22Rv1 (cell line): ENCODE results near the gene CATSPER1.

Source experiments
- H3K27ac ChIP-seq: fragments of 450-650 bp; 2 replicates; pipeline ENCODE4 v1.5.1; 2017
- ZFX ChIP-seq: fragments of 450-650 bp; IDR thresholded peaks from 2 replicates; pipeline ENCODE4 v1.6.1; 2017; ENCODE audit warnings: antibody characterized with exemption, borderline replicate concordance
- TF ChIP-seq, protein P1 (sequence below): fragments of 450-650 bp; IDR thresholded peaks from 2 replicates; pipeline ENCODE4 v1.5.1; 2017; ENCODE audit warnings: mild to moderate bottlenecking

CATSPER1 gene

GRCh38 chr11:66063900-66064299, 37.6 kb upstream of the CATSPER1 start:
- H3K27ac ChIP-seq: no peak overlapping the region
- no peak for TF ChIP-seq ZFX
- TF ChIP-seq, protein P1, sequence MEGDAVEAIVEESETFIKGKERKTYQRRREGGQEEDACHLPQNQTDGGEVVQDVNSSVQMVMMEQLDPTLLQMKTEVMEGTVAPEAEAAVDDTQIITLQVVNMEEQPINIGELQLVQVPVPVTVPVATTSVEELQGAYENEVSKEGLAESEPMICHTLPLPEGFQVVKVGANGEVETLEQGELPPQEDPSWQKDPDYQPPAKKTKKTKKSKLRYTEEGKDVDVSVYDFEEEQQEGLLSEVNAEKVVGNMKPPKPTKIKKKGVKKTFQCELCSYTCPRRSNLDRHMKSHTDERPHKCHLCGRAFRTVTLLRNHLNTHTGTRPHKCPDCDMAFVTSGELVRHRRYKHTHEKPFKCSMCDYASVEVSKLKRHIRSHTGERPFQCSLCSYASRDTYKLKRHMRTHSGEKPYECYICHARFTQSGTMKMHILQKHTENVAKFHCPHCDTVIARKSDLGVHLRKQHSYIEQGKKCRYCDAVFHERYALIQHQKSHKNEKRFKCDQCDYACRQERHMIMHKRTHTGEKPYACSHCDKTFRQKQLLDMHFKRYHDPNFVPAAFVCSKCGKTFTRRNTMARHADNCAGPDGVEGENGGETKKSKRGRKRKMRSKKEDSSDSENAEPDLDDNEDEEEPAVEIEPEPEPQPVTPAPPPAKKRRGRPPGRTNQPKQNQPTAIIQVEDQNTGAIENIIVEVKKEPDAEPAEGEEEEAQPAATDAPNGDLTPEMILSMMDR: no peak

- peak overlapping the region; percentile 0; the same call in 1 of the 2 replicates for H3K27ac ChIP-seq
- TF ChIP-seq, protein P1: no peak
- TF ChIP-seq ZFX: no peak
Measured at GRCh38 chr11:66062408-66062807, 36.1 kb upstream of the CATSPER1 start.

- TF ChIP-seq ZFX: no peak
- TF ChIP-seq, protein P1: no peak
- H3K27ac ChIP-seq: 0 out of 2 replicates have a peak overlapping the region, but pooled peaks have one; percentile 0
Measured at GRCh38 chr11:66061268-66061667, 35.0 kb upstream of the CATSPER1 start.

DNA sequence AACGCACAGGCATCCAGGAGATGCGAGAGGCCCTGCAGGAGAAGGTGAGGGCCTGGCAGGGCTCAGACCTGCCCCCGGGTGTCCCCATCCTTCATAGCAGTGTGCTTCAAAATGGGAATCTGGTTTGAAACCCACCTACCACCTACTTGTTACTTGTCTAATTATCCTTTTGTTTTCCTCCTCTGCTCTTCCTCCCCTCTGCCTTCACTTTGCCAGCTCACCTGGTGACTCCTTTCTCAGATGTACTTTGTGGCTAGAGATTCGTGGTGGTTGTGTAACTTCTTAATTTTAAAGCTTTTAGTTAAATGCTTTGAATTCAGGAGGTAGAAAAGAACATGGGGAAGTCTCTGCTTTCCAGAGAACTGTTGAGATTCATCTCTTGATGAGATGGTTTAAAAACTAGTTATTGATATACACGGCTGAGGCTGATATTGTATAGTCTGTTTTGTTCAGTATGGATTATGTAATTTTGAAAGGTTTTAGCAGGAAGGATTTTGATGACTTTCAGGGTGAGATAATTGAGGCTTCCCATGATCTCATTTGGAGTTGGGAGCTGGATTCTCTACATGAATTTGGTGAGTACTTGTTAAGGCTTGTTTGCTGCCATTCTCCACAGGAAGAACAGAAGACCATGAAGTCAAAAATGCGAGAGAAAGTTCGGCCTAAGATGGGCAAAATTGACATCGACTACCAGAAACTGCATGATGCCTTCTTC, 33.8 kb upstream of the CATSPER1 start:
- H3K27ac ChIP-seq: no peak overlapping the region
- TF ChIP-seq ZFX: no peak
- TF ChIP-seq, protein P1: no peak

DNA sequence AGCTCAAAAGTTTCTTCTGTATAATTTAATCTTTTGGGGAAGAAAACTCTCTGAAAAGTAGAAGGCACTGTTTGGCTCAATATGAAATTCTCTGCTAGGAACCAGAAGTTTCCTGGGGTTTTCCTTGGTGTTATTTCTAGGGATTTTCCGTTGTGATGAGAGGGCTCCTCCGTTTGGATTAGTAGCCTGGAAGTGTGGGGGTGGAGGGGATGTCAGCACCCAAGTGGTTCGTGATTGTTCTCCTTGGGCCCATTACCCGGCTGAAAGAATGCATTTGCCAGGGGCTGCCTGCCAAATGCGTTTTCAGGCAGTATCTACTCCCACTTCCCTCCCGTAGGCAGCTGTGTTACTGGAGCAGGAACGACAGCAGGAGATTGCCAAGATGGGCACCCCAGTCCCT, 30.2 kb upstream of the CATSPER1 start:
- H3K27ac ChIP-seq: no peak overlapping the region

DNA sequence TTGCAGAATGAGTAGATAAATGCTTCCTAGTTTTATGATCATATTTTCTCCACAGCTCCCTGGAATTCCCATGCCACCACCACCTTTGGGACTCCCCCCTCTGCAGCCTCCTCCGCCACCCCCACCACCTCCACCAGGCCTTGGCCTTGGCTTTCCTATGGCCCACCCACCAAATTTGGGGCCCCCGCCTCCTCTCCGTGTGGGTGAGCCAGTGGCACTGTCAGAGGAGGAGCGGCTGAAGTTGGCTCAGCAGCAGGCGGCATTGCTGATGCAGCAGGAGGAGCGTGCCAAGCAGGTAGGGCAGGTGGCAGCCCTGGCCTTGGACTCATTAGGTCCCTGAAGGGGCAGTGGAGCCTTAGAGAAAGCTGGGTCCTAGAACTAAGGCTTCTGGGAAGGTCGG, 28.7 kb upstream of the CATSPER1 start:
- no peak overlapping the region for H3K27ac ChIP-seq
- no peak for TF ChIP-seq ZFX

More for the DNA sequence above, 30.2 kb upstream of the CATSPER1 start:
- no peak for TF ChIP-seq ZFX
- TF ChIP-seq, protein P1: no peak

DNA sequence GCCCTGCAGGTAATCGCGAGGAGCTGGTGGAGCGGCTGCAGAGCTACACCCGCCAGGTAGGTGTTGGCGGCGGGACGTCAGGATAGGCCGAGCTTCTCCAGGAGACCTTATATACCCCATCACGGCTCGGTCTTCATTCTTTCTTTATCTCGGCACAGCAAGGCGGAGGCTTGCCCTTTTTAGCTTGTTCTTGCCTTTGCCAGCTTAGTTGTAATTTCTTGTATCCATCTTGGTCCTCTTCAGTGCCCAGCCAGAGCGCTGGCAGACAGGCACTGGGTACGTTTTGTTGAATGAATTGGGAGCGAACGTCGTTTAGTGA, 26.3 kb upstream of the CATSPER1 start:
- TF ChIP-seq ZFX: no peak
- TF ChIP-seq, protein P1: no peak
- H3K27ac ChIP-seq: peak overlapping the region; percentile 87
